GM23248 (cell line): Measurements from ENCODE around the gene TNKS2. TPM values are rescaled to one million over a fixed set of nuclear protein-coding genes. Genes with fewer than 3 reads are reported as not detected.

Experiments used
- DNase-seq: peaks from one replicate; pipeline ENCODE4 v3.0.0-alpha.2; 2015
- H2AFZ ChIP-seq: fragments of 200-600 bp; sonication (generic); 2 replicates; pipeline ENCODE4 v1.6.1; 2016; ENCODE audit warnings: antibody characterized with exemption
- H3F3A ChIP-seq: fragments of 200-600 bp; sonication (generic); 2 replicates; pipeline ENCODE4 v1.6.1; 2016; ENCODE audit warnings: mild to moderate bottlenecking, antibody characterized with exemption, mixed run types; ENCODE audit not compliant: insufficient read depth
- H3K27ac ChIP-seq: fragments of 200-600 bp; sonication (generic); 2 replicates; pipeline ENCODE4 v1.5.1; 2016; ENCODE audit warnings: mild to moderate bottlenecking
- H3K27me3 ChIP-seq: fragments of 200-600 bp; sonication (generic); replicated peaks from 2 replicates; pipeline ENCODE4 v1.6.1; 2016; ENCODE audit warnings: mild to moderate bottlenecking; ENCODE audit not compliant: insufficient read depth
- H3K36me3 ChIP-seq: fragments of 200-600 bp; sonication (generic); 2 replicates; pipeline ENCODE4 v1.6.1; 2016; ENCODE audit warnings: low read depth, mild to moderate bottlenecking
- H3K4me1 ChIP-seq: fragments of 200-600 bp; sonication (generic); 2 replicates; pipeline ENCODE4 v1.6.1; 2016; ENCODE audit warnings: mild to moderate bottlenecking; ENCODE audit not compliant: insufficient read depth
- H3K4me2 ChIP-seq: fragments of 200-600 bp; sonication (generic); one replicate; pipeline ENCODE4 v1.6.1; 2016; ENCODE audit warnings: mild to moderate bottlenecking; ENCODE audit not compliant: unreplicated experiment
- H3K4me3 ChIP-seq: fragments of 200-600 bp; sonication (generic); 2 replicates; pipeline ENCODE4 v1.5.1; 2016; ENCODE audit warnings: mild to moderate bottlenecking
- H3K79me2 ChIP-seq: fragments of 200-600 bp; sonication (generic); 2 replicates; pipeline ENCODE4 v1.6.1; 2016; ENCODE audit warnings: mild to moderate bottlenecking; ENCODE audit not compliant: insufficient read depth
- H3K9ac ChIP-seq: fragments of 200-600 bp; sonication (generic); 2 replicates; pipeline ENCODE4 v1.6.1; 2016; ENCODE audit warnings: mild to moderate bottlenecking
- H3K9me2 ChIP-seq: fragments of 200-600 bp; sonication (generic); 2 replicates; pipeline ENCODE4 v1.6.1; 2016; ENCODE audit warnings: mixed run types, mild to moderate bottlenecking, moderate library complexity; ENCODE audit not compliant: insufficient read depth
- H3K9me3 ChIP-seq: fragments of 200-600 bp; sonication (generic); one replicate; pipeline ENCODE4 v1.6.1; 2017; ENCODE audit warnings: low read depth
- H4K20me1 ChIP-seq: fragments of 200-600 bp; sonication (generic); 2 replicates; pipeline ENCODE4 v1.6.0; 2016; ENCODE audit not compliant: insufficient read depth
- EZH2 ChIP-seq: fragments of 200-600 bp; sonication (generic); IDR thresholded peaks from 2 replicates; pipeline ENCODE4 v1.6.1; 2018; ENCODE audit warnings: antibody characterized with exemption, mild to moderate bottlenecking; ENCODE audit not compliant: insufficient read depth, poor library complexity, severe bottlenecking
- EZH2phosphoT487 ChIP-seq: fragments of 200-600 bp; sonication (generic); IDR thresholded peaks from 2 replicates; pipeline ENCODE4 v1.6.1; 2018; ENCODE audit warnings: antibody characterized with exemption, moderate library complexity, mild to moderate bottlenecking, low read depth; ENCODE audit not compliant: insufficient read depth
- WGBS, 2 experiments: methylation state at CpG; one replicate each; pipeline ENCODE4 v1.1.6; 2015 to 2017; ENCODE audit warnings: low lambda C conversion rate in 2 of 2, low coverage in 1 of 2; ENCODE audit errors: missing lambda C conversion rate in 2 of 2; 5-methylcytosine and 5-hydroxymethylcytosine counted together
- in situ Hi-C: fragments of 300-500 bp; cut with MboI; formaldehyde crosslinking; loops from 2 replicates; pipeline ENCODE4 v1.15.0; 2020
- polyA plus RNA-seq: library from polyadenylated mRNA; unstranded; fragments of >200 nt; fragmentation: Nextera tagmentation; extraction: Ambion mirVana; gene quantifications from 2 replicates; pipeline ENCODE4 v1.2.1, GENCODE V29; 2016
- total RNA-seq: library from RNA; depleted of rRNA; stranded (reverse); fragments of >200 nt; shearing (Covaris generic); gene quantifications from 2 replicates; pipeline ENCODE4 v1.2.3, GENCODE V29; 2014

Gene TNKS2
- total and polyA plus RNA-seq, 2 experiments from 2014 or later, result 14.4 to 29.3 TPM

GRCh38 chr10:91771907-91772306, 26.3 kb upstream of the TNKS2 start:
- H3K4me3 ChIP-seq, result no peak overlapping the region

GRCh38 chr10:91772461-91772860, 25.8 kb upstream of the TNKS2 start:
- no peaks in the 10 kb centered on the region for H3K36me3 ChIP-seq
- TF ChIP-seq EZH2 (no peak), EZH2phosphoT487 (no peak)

More at GRCh38 chr10:91771907-91772306, 26.3 kb upstream of the TNKS2 start:
- WGBS, 2 experiments, result 0% methylated on average over 1 of the region's 1 CpG
- H3K27ac ChIP-seq, result no peak overlapping the region
- H3K4me2 ChIP-seq, result no peak overlapping the region
- no peaks in the 10 kb centered on the region for H4K20me1 ChIP-seq
- TF ChIP-seq EZH2phosphoT487 (no peak), EZH2 (no peak)
- no peaks in the 10 kb centered on the region for H3K9me2 ChIP-seq
- H3K79me2 ChIP-seq, result no peaks in the 10 kb centered on the region
- H2AFZ ChIP-seq, result no peak overlapping the region
- H3K36me3 ChIP-seq, result no peaks in the 10 kb centered on the region
- H3K4me1 ChIP-seq, result no peaks in the 10 kb centered on the region
- no peak for DNase-seq
- H3K27me3 ChIP-seq, result 0 out of 2 replicates have a peak, but pooled peaks cover 4% of the 10 kb centered on the region
- H3F3A ChIP-seq, result no peaks in the 10 kb centered on the region
- in situ Hi-C loops, result no loop called here
- no peaks in the 10 kb centered on the region for H3K9me3 ChIP-seq
- H3K9ac ChIP-seq, result no peak overlapping the region

DNA sequence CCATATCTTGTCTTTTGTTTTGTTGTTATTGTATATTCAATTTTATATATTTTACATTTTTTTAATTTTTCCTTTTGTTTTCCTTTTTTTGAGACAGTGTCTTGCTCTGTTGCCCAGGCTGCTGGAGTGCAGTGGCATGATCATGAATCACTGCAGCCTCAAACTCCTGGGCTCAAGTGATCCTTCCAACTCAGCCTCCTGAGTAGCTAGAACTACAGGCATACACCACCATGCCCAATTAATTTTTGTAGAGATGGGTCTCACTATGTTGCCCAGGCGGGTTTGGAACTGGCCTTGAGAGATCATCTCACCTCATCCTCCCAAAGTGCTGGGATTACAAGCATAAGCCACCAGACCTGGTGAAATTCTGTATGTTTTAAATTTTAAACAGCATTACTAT, 25.4 kb upstream of the TNKS2 start:
- H3K4me3 ChIP-seq, result no peak overlapping the region
- WGBS, 2 experiments, result 12 to 44% methylated on average over 1 of the region's 1 CpG

More at GRCh38 chr10:91772461-91772860, 25.8 kb upstream of the TNKS2 start:
- Histone ChIP-seq H4K20me1 (no peaks in the 10 kb centered on the region), H3K27me3 (0 out of 2 replicates have a peak, but pooled peaks cover 4% of the 10 kb centered on the region), H3K4me2 (no peak overlapping the region), H3K9ac (no peak overlapping the region), H3K4me3 (no peak overlapping the region), H3K4me1 (no peaks in the 10 kb centered on the region), H3K9me2 (no peaks in the 10 kb centered on the region), H3K79me2 (no peaks in the 10 kb centered on the region), H3K27ac (no peak overlapping the region), H2AFZ (no peak overlapping the region), H3F3A (no peaks in the 10 kb centered on the region), H3K9me3 (no peaks in the 10 kb centered on the region)
- 52 to 64% methylated on average over 2 of the region's 2 CpGs for WGBS, 2 experiments
- in situ Hi-C loops, result no loop called here
- no peak for DNase-seq

GRCh38 chr10:91774571-91774970, 23.7 kb upstream of the TNKS2 start:
- H3K79me2 ChIP-seq, result no peaks in the 10 kb centered on the region
- H3K27ac ChIP-seq, result no peak overlapping the region
- no peak for DNase-seq
- H3K4me1 ChIP-seq, result no peaks in the 10 kb centered on the region
- no peak overlapping the region for H2AFZ ChIP-seq
- H3K4me3 ChIP-seq, result no peak overlapping the region
- no peaks in the 10 kb centered on the region for H3K9me2 ChIP-seq
- H3F3A ChIP-seq, result 0 out of 2 replicates have a peak, but pooled peaks cover 4% of the 10 kb centered on the region
- no peak for TF ChIP-seq EZH2
- no peak for TF ChIP-seq EZH2phosphoT487
- 0 out of 2 replicates have a peak, but pooled peaks cover 4% of the 10 kb centered on the region for H3K27me3 ChIP-seq
- no peaks in the 10 kb centered on the region for H4K20me1 ChIP-seq
- H3K9ac ChIP-seq, result no peak overlapping the region
- in situ Hi-C loops, result no loop called here
- WGBS, 2 experiments, result 74 to 83% methylated on average over 2 of the region's 2 CpGs
- no peaks in the 10 kb centered on the region for H3K36me3 ChIP-seq
- H3K9me3 ChIP-seq, result no peaks in the 10 kb centered on the region
- no peak overlapping the region for H3K4me2 ChIP-seq

More for the DNA sequence above, 25.4 kb upstream of the TNKS2 start:
- in situ Hi-C loops, result no loop called here
- Histone ChIP-seq H3K4me2 (no peak overlapping the region), H2AFZ (no peak overlapping the region), H3K4me1 (no peaks in the 10 kb centered on the region), H3K79me2 (no peaks in the 10 kb centered on the region), H3F3A (no peaks in the 10 kb centered on the region), H3K9ac (no peak overlapping the region), H3K36me3 (no peaks in the 10 kb centered on the region), H3K9me2 (no peaks in the 10 kb centered on the region), H3K27ac (no peak overlapping the region), H3K27me3 (0 out of 2 replicates have a peak, but pooled peaks cover 4% of the 10 kb centered on the region), H4K20me1 (no peaks in the 10 kb centered on the region), H3K9me3 (no peaks in the 10 kb centered on the region)
- no peak for DNase-seq
- no peak for TF ChIP-seq EZH2
- no peak for TF ChIP-seq EZH2phosphoT487
